K562 (cell line): ENCODE measurements around the gene FBXL13. TPM values are rescaled to one million over a fixed set of nuclear protein-coding genes. Genes with fewer than 3 reads are reported as not detected.

ENCODE experiments used
- AFF1 ChIP-seq, 2 experiments: fragments of 450-650 bp; IDR thresholded peaks; 2 replicates each; pipeline ENCODE4 v1.6.1; 2018; ENCODE audit warnings: mild to moderate bottlenecking in 2 of 2, low read depth in 1 of 2; ENCODE audit not compliant: partially characterized antibody in 2 of 2
- BRD9 ChIP-seq: fragments of 450-650 bp; IDR thresholded peaks from 2 replicates; pipeline ENCODE4 v1.6.1; 2018; ENCODE audit warnings: low read depth; ENCODE audit not compliant: partially characterized antibody
- CXXC5 ChIP-seq: fragments of 250-450 bp; sonication (Bioruptor Pico); IDR thresholded peaks from 2 replicates; pipeline ENCODE4 v1.8.0; 2022; ENCODE audit warnings: inconsistent platforms, mild to moderate bottlenecking, moderate library complexity
- DLX4 ChIP-seq: fragments of 250-450 bp; sonication (Bioruptor Pico); IDR thresholded peaks from 2 replicates; pipeline ENCODE4 v1.6.1; 2021; ENCODE audit warnings: mild to moderate bottlenecking
- EHMT2 ChIP-seq: fragments of 450-650 bp; IDR thresholded peaks from 2 replicates; pipeline ENCODE4 v1.6.1; 2018; ENCODE audit warnings: antibody characterized with exemption
- ELF1 ChIP-seq: fragments of 200-800 bp; sonication (Bioruptor generic); IDR thresholded peaks from 2 replicates; pipeline ENCODE4 v1.6.1; 2016; ENCODE audit warnings: missing genetic modification characterization, missing compliant biosample characterization
- ESRRA ChIP-seq: fragments of 450-650 bp; IDR thresholded peaks from 2 replicates; pipeline ENCODE4 v1.6.1; 2014; ENCODE audit warnings: low read depth, mild to moderate bottlenecking, moderate library complexity, borderline replicate concordance
- GTF2E2 ChIP-seq: fragments of 200-800 bp; sonication (Bioruptor generic); IDR thresholded peaks from 2 replicates; pipeline ENCODE4 v1.6.1; 2016; ENCODE audit warnings: missing genetic modification characterization, missing compliant biosample characterization
- JUN ChIP-seq, 2 experiments: sonication (generic) in 1 of 2; formaldehyde crosslinking in 1 of 2; IDR thresholded peaks; 2 replicates each; pipeline versions ENCODE4 v1.6.1 to v1.8.0; 2012 to 2022; ENCODE audit warnings: borderline replicate concordance in 2 of 2, mild to moderate bottlenecking in 2 of 2, improper control_type of control experiment in 1 of 2, low read depth in 1 of 2, low read length in 1 of 2, missing genetic modification reagents in 1 of 2
- JUND ChIP-seq, 2 experiments: IDR thresholded peaks; 2 replicates in 1 of 2; 3 replicates in 1 of 2; pipeline ENCODE4 v1.6.1; 2011; ENCODE audit warnings: borderline replicate concordance in 2 of 2, low read depth in 2 of 2, low read length in 2 of 2, improper control_type of control experiment in 1 of 2, missing biosample characterization in 1 of 2, missing genetic modification characterization in 1 of 2, missing genetic modification reagents in 1 of 2
- KAT7 ChIP-seq: sonication (generic); formaldehyde crosslinking; IDR thresholded peaks from 2 replicates; pipeline ENCODE4 v1.8.0; 2022; ENCODE audit warnings: missing genetic modification reagents, mild to moderate bottlenecking, borderline replicate concordance
- MLX ChIP-seq, 2 experiments: fragments of 450-650 bp in 1 of 2; sonication (generic) in 1 of 2; formaldehyde crosslinking; conservative IDR thresholded peaks; 2 replicates each; pipeline versions ENCODE4 v1.4.0 to v1.8.1; 2020 to 2022; ENCODE audit warnings: mild to moderate bottlenecking in 1 of 2, missing genetic modification reagents in 1 of 2
- MNT ChIP-seq, 2 experiments: fragments of 450-650 bp; conservative IDR thresholded peaks; 2 replicates each; pipeline ENCODE4 v1.6.1; 2017; ENCODE audit warnings: mild to moderate bottlenecking in 2 of 2, moderate library complexity in 2 of 2
- NCOA1 ChIP-seq: fragments of 450-650 bp; IDR thresholded peaks from 2 replicates; pipeline ENCODE4 v1.6.1; 2016; ENCODE audit warnings: low read depth
- RNF2 ChIP-seq: sonication (generic); IDR thresholded peaks from 2 replicates; pipeline ENCODE4 v1.6.1; 2016
- TFAM ChIP-seq: fragments of 250-450 bp; sonication (Bioruptor Pico); conservative IDR thresholded peaks from 2 replicates; pipeline ENCODE4 v1.5.0; 2021; ENCODE audit warnings: mild to moderate bottlenecking, moderate library complexity
- TRIM24 ChIP-seq, 2 experiments: fragments of 450-650 bp; IDR thresholded peaks; 2 replicates each; pipeline ENCODE4 v1.6.1; 2016
- TSC22D4 ChIP-seq: fragments of 450-650 bp; IDR thresholded peaks from 2 replicates; pipeline ENCODE4 v1.6.1; 2016; ENCODE audit warnings: missing genetic modification characterization, missing biosample characterization, control low read depth
- ZNF134 ChIP-seq: fragments of 250-450 bp; sonication (Bioruptor Pico); conservative IDR thresholded peaks from 2 replicates; pipeline ENCODE4 v1.4.0; 2020
- ZNF431 ChIP-seq: sonication (generic); formaldehyde crosslinking; IDR thresholded peaks from 2 replicates; pipeline ENCODE4 v1.8.0; 2022; ENCODE audit warnings: mild to moderate bottlenecking, missing genetic modification reagents
- ZNF668 ChIP-seq: fragments of 250-450 bp; sonication (Bioruptor Pico); IDR thresholded peaks from 2 replicates; pipeline ENCODE4 v1.8.0; 2022; ENCODE audit warnings: mild to moderate bottlenecking, inconsistent platforms
- polyA plus RNA-seq, 8 experiments: library from polyadenylated mRNA; depleted of rRNA in 4 of 8; stranded (reverse) in 5 of 8; unstranded in 3 of 8; fragments of >200 nt; fragmentation: Nextera tagmentation in 2 of 8; fragmentation: Illumina TruSeq in 1 of 8; extraction: Ambion mirVana in 2 of 8; extraction: Trizol in 1 of 8; gene quantifications; 2 replicates each; pipeline versions ENCODE4 v1.2.1 to v1.2.3, GENCODE V29; 2011 to 2014; ENCODE audit warnings: inconsistent platforms in 1 of 8, missing spikeins in 1 of 8
- total RNA-seq, 7 experiments: library from RNA; depleted of rRNA in 6 of 7; stranded (reverse); fragments of >200 nt in 6 of 7; fragmentation: Illumina TruSeq in 2 of 7; extraction: Trizol in 2 of 7; gene quantifications; 2 replicates each; pipeline versions ENCODE4 v1.2.1 to v1.2.3, GENCODE V29; 2011 to 2021; ENCODE audit warnings: low replicate concordance in 1 of 7

Gene FBXL13
- total and polyA plus RNA-seq, 9 of the 15 experiments (the other 6 are each of a cell fraction or from before 2014, with no cell fraction given), result 16.3 to 55.0 (median 25.4) TPM

GRCh38 chr7:102991540-102992214 lies 82.9 kb downstream of the FBXL13 start (continued):
- TF ChIP-seq AFF1 (IDR thresholded peaks at IDR 0.05; ENCODE audit: low read depth in 1 of 2, partially characterized antibody in 2 of 2) (peak in 1 of 2 experiments; percentile 52), JUND (IDR thresholded peaks at IDR 0.05; ENCODE audit: borderline replicate concordance, low read depth, low read length) (peak; percentile 99), JUND (tag; IDR thresholded peaks at IDR 0.05; ENCODE audit: borderline replicate concordance, low read depth, low read length) (peak; percentile 98), BRD9 (peak; percentile 85), ZNF668 (CRISPR knock-in tag) (no peak), KAT7 (no peak), MLX (CRISPR knock-in tag; conservative IDR thresholded peaks at IDR 0.05) (no peak), RNF2 (0 out of 2 replicates have a peak, but pooled peaks have one; percentile 51), TSC22D4 (tag) (no peak), JUN (IDR thresholded peaks at IDR 0.05; ENCODE audit: borderline replicate concordance, low read depth, low read length) (peak; percentile 98), JUN (CRISPR knock-in tag; IDR thresholded peaks at IDR 0.05; ENCODE audit: borderline replicate concordance) (no peak; the same call in 1 of the 2 replicates), MNT (conservative IDR thresholded peaks at IDR 0.05) (peak; percentile 44 to 46; a peak in 2 of 4 replicates), GTF2E2 (0 out of 2 replicates have a peak, but pooled peaks have one; percentile 5), ESRRA (peak; percentile 24; the same call in 1 of the 2 replicates), ELF1 (tag) (no peak), EHMT2 (no peak; the same call in 1 of the 2 replicates), ZNF134 (CRISPR knock-in tag) (no peak), DLX4 (CRISPR knock-in tag) (no peak), TRIM24 (IDR thresholded peaks at IDR 0.05) (peak; percentile 62 to 75), ZNF431 (no peak), CXXC5 (CRISPR knock-in tag) (peak; percentile 73), TFAM (CRISPR knock-in tag) (no peak), NCOA1 (peak; percentile 65; the same call in 1 of the 2 replicates)
